ENCODE data around the gene ADRA2C.

The ADRA2C gene

GRCh38 chr4:3745886-3746656 lies 20.1 kb upstream of the ADRA2C start:
- TF ChIP-seq, protein P1, sequence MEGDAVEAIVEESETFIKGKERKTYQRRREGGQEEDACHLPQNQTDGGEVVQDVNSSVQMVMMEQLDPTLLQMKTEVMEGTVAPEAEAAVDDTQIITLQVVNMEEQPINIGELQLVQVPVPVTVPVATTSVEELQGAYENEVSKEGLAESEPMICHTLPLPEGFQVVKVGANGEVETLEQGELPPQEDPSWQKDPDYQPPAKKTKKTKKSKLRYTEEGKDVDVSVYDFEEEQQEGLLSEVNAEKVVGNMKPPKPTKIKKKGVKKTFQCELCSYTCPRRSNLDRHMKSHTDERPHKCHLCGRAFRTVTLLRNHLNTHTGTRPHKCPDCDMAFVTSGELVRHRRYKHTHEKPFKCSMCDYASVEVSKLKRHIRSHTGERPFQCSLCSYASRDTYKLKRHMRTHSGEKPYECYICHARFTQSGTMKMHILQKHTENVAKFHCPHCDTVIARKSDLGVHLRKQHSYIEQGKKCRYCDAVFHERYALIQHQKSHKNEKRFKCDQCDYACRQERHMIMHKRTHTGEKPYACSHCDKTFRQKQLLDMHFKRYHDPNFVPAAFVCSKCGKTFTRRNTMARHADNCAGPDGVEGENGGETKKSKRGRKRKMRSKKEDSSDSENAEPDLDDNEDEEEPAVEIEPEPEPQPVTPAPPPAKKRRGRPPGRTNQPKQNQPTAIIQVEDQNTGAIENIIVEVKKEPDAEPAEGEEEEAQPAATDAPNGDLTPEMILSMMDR (IDR thresholded peaks at IDR 0.05), result no peak

DNA sequence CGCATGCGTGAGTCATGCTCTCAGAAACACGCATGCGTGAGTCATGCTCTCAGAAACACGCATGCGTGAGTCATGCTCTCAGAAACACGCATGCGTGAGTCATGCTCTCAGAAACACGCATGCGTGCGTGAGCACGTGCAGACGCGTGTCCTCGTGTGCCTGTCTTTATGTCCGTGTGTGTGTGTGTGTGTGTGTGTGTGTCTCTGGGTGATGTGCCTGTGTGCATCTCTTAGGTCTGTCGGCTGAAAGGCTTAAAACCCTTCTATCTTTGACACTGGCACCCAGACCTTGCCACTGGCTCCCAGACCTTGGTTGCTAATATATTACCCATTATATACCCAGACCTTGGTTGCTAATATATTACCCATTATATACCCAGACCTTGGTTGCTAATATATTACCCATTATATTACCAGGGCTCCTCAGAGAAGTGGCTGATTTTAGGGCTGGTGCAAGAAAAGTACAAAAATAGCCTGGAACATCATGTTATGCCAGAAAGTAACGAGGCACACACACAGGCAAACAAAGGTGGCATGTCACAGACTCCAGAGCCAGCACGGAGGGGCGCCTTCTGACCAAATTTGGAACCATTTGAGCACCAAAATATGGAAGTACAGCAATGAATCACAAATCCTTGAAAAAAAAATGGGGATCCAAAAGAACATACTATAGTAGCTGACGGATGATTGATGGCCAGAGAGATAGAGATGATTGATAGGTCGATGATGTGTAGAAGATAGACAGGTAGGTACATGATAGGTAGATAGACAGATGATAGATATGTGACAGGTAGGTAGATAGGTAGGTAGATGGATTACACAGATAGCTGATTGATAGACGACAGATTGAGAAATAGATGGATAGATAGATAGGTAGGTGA lies 19.2 kb upstream of the ADRA2C start:
- TF ChIP-seq, protein P1 (IDR thresholded peaks at IDR 0.05), result no peak

- TF ChIP-seq, protein P1 (IDR thresholded peaks at IDR 0.05), result peak; percentile 51
Observed at GRCh38 chr4:3747581-3747904, 18.6 kb upstream of the ADRA2C start.

- TF ChIP-seq, protein P1 (IDR thresholded peaks at IDR 0.05), result no peak
Observed at GRCh38 chr4:3748136-3748898, 17.9 kb upstream of the ADRA2C start.

DNA sequence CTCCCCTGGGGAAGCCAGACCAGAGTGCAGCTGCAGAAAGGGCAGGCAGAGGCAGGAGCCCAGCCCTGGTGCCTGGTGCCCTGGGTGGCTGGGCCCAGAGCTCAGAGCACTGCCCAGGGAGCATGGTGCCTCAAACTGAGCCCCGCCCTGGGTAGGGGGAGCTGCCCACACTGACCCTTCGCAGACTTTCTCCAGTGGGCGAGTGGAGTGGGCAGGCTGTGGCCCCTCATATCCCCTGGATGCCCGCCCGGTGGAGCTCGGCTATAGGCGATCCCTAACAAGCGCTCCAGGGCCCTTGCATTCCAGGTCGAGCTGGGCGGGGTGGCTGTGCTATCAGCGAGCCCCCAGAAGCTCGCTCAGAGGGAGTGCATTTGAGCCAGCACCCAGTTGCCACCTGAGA lies 17.1 kb upstream of the ADRA2C start:
- TF ChIP-seq, protein P1 (IDR thresholded peaks at IDR 0.05), result no peak

- TF ChIP-seq, protein P1 (IDR thresholded peaks at IDR 0.05), result no peak
Observed at GRCh38 chr4:3750334-3750733, 15.9 kb upstream of the ADRA2C start.

DNA sequence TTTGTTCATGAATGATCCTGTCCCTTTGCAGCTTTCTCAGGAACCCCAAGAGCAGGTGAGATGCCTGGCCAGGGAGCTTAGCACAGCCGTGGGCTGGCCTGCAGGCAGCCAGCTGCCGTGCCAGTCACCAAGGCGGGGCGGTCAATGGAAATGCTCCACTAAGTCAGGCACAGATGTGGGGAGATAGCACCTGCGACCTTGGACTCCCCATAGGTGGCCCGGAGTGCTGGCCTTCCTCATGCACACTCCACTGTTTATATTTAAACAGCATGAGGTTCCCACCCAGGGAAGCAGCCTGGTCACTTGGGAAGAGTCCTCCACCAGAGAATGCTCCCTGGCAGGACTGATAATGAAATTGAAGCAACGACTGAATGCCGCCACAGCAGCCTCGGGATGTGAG lies 14.2 kb upstream of the ADRA2C start:
- TF ChIP-seq, protein P1 (IDR thresholded peaks at IDR 0.05), result no peak

Data from LNCAP (cell line).